Suppressor macrophage treated with lipopolysaccharide for 4 hours (primary cell): Measurements from ENCODE around the gene HLA-DPB1.
"Not testable (repeated sequence)": the region's sequence is repeated elsewhere in the genome, so short reads cannot be mapped to it uniquely, and the experiment has no call there.

ENCODE experiments used
- DNase-seq: peaks from one replicate; pipeline ENCODE4 v3.0.0-alpha.2; 2020

Gene HLA-DPB1

GRCh38 chr6:33075568-33076405, at the start of gene HLA-DPB1:
TSS of gene HLA-DPB1 (plus strand) at chr6:33075990. CDS start at chr6:33076042, 52 bp downstream.
- peak; percentile 78 for DNase-seq

GRCh38 chr6:33028220-33028849, 47.5 kb upstream of the HLA-DPB1 start:
- DNase-seq, result peak; percentile 25

DNA sequence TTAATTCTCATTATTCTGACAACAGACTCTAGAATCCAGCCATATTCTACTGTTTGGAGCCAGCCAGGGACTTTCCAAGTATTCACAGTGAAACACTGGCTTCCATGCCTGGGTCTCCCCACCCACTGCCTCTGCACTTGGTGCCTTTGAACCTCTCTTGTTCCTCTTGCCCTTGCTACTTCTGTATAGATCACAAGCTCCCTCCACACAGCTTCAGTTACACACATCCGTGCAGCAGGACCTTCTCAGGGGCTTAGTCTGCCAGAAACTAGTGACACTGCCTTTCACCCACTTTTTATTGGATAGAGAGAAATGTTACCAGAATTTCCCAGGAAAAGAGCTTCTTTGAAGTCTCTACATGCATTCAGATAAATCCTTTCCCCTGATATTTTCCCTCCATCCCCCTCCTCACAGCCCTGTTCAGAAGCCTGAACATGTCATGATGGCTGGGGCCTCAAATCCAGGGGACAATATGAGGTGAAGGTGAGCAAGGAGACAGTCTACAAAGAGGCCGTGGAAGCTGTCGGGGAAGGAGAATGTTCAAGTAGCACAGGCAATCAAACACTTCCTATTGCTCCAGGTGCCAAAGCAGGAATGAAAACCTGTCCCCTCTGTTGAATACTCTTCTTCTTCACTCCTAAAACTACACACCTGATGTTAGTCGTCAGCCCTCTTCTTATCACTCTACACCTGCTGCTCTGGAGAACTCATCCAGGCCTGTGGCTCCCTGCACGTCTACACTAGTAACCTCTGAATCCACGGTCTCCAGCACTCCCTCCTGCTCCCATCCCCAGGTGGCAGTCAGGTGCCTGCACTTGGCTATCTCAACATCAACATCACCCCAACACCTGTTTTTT, 46.2 kb upstream of the HLA-DPB1 start:
- DNase-seq, result peak; percentile 93

GRCh38 chr6:33030245-33030644, 45.5 kb upstream of the HLA-DPB1 start:
- DNase-seq, result no peak

- DNase-seq, result no peak
Observed at GRCh38 chr6:33034554-33034953, 41.2 kb upstream of the HLA-DPB1 start.

- no peak for DNase-seq
Observed at GRCh38 chr6:33036535-33036934, 39.3 kb upstream of the HLA-DPB1 start.

- DNase-seq, result no peak
Observed at GRCh38 chr6:33040157-33040556, 35.6 kb upstream of the HLA-DPB1 start.

- DNase-seq, result no peak
Observed at GRCh38 chr6:33049323-33050013, 26.3 kb upstream of the HLA-DPB1 start.

DNA sequence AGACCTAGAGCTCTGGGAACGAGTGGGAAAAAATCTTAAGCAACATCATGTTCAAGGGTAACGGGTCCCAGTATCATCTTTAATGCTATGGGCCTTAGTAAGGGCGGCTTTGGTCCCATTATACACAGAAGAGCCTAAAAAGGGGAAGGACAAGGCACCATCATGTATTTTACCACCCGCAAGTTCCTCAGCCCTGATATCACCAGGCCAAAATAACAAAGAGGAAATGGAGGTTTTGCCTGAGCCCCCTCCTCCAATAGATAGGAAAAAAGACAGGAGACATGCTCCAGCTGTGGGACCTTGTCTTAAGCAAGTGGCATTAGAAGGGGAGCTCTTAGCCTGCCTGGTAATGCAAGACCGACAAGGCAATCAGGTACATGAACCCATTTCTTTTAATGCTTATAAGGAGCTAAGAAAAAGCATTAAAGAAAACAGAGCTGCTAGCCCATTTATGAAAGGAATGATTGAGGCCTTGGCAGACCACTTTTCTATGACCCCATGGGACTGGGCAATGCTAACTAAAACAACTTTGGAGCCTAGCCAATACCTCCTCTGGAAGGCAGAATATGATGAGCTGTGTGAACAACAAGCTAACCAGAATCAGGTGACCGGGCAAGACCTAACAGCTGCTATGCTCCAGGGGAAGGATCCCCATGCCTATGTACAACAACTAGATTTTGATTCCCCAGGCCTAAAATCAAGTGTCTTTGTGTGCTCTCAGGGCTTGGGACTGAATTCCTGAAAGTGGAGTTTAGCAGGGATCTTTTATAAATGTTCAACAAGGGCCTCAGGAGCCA, 25.6 kb upstream of the HLA-DPB1 start:
- DNase-seq, result peak; percentile 22

DNA sequence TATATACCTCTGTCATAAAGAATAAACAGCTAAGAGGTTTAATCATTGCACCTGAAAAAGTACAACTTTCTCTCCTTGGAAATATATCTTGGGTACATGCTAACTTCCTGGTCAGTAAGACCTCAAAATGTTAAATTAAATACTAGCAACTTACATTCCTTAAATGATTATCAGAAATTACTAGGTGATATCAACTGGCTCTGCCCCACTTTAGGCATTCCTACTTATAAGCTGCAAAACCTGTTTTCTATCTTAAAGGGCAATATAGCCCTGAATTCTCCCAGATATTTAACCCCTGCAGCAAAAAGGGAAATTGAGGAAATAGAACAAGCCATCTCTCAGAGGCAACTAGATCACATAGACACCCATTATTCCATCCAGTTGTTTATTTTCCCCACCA, 23.2 kb upstream of the HLA-DPB1 start:
- no peak for DNase-seq

GRCh38 chr6:33053230-33053629, 22.6 kb upstream of the HLA-DPB1 start:
- no peak for DNase-seq

DNA sequence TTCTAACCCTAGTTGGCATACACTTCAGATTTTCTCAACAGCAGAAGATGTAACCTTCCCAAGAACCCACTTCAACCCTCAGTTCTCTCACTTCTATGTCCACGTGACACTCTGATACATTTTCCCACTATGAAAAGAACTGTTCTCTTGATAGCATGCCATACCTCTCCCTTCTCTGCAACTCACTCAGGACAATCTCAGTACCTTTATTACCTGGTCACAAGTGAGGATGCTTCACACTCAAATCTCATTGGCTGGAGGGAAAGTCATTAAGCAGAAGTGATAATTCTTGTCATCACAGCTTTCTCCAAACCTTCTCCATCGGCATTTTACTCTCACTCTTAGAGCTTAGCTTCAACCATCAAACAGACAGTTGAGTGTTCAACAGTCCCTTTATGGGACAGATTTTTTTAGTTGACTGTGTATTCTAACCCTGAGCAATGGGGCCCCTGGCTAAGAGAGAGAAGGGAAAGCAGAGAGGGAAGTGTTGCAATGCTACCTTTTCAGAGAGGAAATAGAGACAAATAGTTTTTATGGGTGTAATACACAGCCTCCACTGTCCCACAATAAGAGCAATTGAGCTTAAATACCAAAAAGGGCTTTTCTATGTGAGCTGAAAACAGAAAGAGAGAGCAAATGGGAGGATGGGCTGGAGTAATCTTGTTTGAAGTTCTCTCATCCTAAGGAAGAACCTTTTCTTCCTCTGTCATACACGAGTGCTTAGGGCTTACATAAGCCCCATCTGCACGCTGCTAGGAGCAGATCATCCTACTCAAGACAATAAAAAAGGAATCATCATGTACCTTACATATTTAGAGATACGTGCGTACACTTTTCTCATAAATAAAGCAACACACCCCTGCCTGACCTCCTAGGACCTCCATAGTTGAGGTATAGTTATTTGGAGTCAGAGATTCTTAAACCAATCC, 18.3 kb upstream of the HLA-DPB1 start:
- DNase-seq, result no peak

- DNase-seq, result peak; percentile 64
Observed at GRCh38 chr6:33061987-33062386, 13.8 kb upstream of the HLA-DPB1 start.

DNA sequence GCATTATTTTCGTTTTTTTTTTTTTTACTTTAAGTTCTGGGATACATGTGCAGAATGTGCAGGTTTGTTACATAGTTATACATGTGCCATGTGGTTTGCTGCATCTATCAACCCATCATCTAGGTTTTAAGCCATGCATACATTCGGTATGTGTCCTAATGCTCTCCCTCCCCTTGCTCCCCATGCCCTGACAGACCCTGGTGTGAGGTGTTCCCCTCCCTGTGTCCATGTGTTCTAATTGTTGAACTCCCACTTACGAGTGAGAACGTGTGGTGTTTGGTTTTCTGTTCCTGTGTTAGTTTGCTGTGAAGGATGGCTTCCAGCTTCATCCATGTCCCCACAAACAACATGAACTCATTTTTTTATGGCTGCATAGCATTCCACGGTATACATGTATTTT, 12.4 kb upstream of the HLA-DPB1 start:
- DNase-seq, result not testable (repeated sequence)

- no peak for DNase-seq
Observed at GRCh38 chr6:33064723-33065122, 11.1 kb upstream of the HLA-DPB1 start.

DNA sequence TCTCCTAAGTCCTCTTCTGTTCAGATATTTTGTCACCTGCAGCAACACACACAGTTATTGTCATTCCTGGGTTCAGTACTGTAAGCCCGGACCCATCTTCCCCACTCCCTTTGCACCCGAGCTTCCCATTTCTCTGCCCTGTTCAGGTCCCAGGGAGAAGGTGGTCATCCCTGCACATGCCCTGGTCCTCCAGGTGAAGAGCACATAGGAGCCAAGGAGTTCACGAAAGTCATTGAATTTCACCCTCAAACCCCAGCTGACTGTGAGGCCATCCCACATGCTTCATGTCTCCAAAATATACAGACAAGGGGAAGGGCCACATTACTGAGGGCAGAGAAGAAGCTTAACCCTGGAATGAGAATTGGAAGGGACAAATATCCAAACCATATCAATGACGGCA, 10.5 kb upstream of the HLA-DPB1 start:
- no peak for DNase-seq

DNA sequence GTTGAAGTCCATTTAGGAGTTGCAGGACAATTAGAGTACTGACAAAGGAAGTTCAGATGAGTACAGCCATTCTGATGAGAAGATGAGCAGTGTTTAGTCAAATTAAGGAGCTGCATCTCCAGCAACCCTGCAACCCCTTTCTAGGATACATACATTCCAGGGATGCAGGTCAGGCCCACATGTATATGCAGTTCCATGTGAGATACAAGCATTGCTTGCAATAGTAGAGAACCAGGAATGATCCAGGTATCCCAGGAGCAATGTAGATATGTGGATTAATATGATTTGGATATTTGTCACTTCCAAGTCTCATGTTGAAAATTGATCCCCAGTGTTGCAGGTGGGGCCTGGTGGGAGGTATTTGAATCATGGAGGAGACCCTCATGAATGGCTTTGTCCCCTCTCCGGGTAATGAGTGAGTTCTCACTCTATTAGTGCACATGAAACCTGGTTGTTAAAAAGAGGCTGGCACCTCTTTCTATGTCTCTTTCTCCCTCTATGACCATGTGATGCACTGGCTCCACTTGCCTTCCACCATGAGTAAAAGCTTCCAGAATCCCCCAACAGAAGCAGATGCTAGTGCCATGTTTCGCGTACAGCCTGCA, 8.8 kb upstream of the HLA-DPB1 start:
- DNase-seq, result no peak

- no peak for DNase-seq
Observed at GRCh38 chr6:33069021-33069738, 6.6 kb upstream of the HLA-DPB1 start.

GRCh38 chr6:33070909-33071308, 4.9 kb upstream of the HLA-DPB1 start:
- DNase-seq, result no peak

GRCh38 chr6:33071569-33071968, 4.2 kb upstream of the HLA-DPB1 start:
- DNase-seq, result no peak
